Measurements from ENCODE around the gene CARNS1. TPM values are rescaled to one million over a fixed set of nuclear protein-coding genes. Genes with fewer than 3 reads are reported as not detected.
A peak's percentile ranks its signal among the peaks of the same experiment; 100 is the strongest.

The CARNS1 gene
- total RNA-seq, 4 donors from 2014 or later = 0.27 to 4.4 (median 0.43) TPM

DNA sequence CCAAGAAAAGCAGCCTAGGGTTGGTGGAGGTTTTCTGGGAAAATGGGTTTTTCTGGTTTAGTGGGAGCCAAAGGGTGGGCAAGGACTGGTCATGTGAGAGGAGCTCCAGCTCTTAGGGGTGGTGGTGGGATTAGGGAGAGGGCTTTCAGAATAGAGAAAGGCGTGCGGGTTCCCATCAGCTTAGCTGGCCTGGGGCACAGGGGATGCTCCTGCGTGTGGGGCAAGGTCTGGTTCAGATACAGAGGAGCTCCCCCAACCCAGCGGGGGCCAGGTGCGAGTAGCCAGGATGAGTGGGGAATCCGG is 52.9 kb downstream of the CARNS1 start:
- no peaks in the 10 kb centered on the region for H3K36me3 ChIP-seq
- in situ Hi-C loops (cut with MboI; ENCODE audit: low pct_ligation_motif_present in 1 of 4, low pct_unique_long_range_greater_than_20kb in 1 of 4, low sequenced_read_pairs in 3 of 4) = no loop called here
- no peak for TF ChIP-seq POLR2A (IDR thresholded peaks at IDR 0.05)
- no peak for TF ChIP-seq EP300 (IDR thresholded peaks at IDR 0.05; ENCODE audit: low read depth)
- TF ChIP-seq, protein P1, sequence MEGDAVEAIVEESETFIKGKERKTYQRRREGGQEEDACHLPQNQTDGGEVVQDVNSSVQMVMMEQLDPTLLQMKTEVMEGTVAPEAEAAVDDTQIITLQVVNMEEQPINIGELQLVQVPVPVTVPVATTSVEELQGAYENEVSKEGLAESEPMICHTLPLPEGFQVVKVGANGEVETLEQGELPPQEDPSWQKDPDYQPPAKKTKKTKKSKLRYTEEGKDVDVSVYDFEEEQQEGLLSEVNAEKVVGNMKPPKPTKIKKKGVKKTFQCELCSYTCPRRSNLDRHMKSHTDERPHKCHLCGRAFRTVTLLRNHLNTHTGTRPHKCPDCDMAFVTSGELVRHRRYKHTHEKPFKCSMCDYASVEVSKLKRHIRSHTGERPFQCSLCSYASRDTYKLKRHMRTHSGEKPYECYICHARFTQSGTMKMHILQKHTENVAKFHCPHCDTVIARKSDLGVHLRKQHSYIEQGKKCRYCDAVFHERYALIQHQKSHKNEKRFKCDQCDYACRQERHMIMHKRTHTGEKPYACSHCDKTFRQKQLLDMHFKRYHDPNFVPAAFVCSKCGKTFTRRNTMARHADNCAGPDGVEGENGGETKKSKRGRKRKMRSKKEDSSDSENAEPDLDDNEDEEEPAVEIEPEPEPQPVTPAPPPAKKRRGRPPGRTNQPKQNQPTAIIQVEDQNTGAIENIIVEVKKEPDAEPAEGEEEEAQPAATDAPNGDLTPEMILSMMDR (IDR thresholded peaks at IDR 0.05) = no peak
- TF ChIP-seq POLR2AphosphoS5 (IDR thresholded peaks at IDR 0.05) = no peak
- H3K4me3 ChIP-seq = peak overlapping the region; percentile 53 to 82 (median 80)
- intact Hi-C loops (cut with DNase I; ENCODE audit: low total_unique reads) = no loop called here
- no peaks in the 10 kb centered on the region for H3K27me3 ChIP-seq
- 1% methylated on average over 6 of the region's 6 CpGs; no CpG with 5 or more reads in 1 of the 2 donors for WGBS, 2 donors (ENCODE audit: low coverage in 1 of 2)
- no peak for DNase-seq
- H3K9me3 ChIP-seq = no peaks in the 10 kb centered on the region
- H3K27ac ChIP-seq = peak overlapping the region; percentile 86 to 90 (median 90)
- peaks cover 22 to 41% (median 35%) of the 10 kb centered on the region in 4 donors for H3K4me1 ChIP-seq

DNA sequence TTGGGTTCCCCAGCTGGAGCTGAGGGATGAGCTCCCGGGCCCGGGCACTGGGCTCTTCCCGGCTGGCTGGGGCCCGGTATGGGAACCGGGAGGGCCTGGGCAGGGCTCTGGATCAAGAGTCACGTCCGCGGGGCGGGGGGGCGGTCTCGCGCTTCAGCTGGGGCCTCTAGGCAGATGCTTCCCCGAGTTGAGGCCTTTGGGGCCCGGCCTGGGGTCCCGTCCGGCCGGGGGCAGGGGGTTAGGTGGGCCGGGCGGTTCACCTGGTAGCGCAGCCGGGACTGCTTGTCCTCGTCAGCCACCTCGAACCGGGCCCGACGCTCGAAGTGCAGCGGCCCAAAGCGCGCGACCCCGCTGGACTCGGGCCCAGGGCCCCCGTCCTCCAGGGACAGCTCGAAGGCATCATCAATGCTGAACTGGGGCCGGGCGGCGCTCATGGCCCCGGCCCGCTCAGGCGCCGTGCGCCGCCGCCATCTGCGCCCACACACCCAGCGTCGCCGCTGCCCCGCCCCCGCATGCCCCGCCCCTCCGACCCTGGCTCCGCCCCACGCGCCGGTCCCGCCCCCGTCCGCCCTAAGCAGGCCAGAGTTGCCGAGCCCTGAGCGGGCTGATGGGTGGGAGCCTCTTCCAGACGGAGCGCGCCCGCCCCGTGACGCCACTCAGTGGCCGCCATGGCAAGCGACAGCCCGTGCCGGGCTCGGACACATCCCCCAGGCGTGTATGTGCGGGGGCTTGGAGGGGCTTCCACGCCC is 53.5 kb downstream of the CARNS1 start, which contains the start of gene TMEM134:
TSS of gene TMEM134 (minus strand) at position 493 of the 749 bp plus-strand sequence. CDS start at position 434, 59 bp downstream.
- peak within 1 kb of the TSS; percentile 53 to 82 (median 80) for H3K4me3 ChIP-seq
- no peaks in the 10 kb centered on the region for H3K36me3 ChIP-seq
- 1% methylated on average over 25 of the region's 76 CpGs; no CpG with 5 or more reads in 1 of the 2 donors for WGBS, 2 donors (ENCODE audit: low coverage in 1 of 2)
- in situ Hi-C loops (cut with MboI; ENCODE audit: low pct_ligation_motif_present in 1 of 4, low pct_unique_long_range_greater_than_20kb in 1 of 4, low sequenced_read_pairs in 3 of 4) (no loop called here), intact Hi-C loops (cut with DNase I; ENCODE audit: low total_unique reads) (no loop called here)
- TF ChIP-seq POLR2AphosphoS5 (IDR thresholded peaks at IDR 0.05) = peak; percentile 61 to 91 (median 86)
- no peak for TF ChIP-seq EP300 (IDR thresholded peaks at IDR 0.05; ENCODE audit: low read depth)
- TF ChIP-seq, protein P1 (IDR thresholded peaks at IDR 0.05) = peak; percentile 24 to 61 (median 41)
- peak; percentile 88 for TF ChIP-seq POLR2A (IDR thresholded peaks at IDR 0.05)
- H3K27ac ChIP-seq = peak within 1 kb of the TSS; percentile 86 to 90 (median 90)
- DNase-seq = peak; percentile 94
- peaks cover 20 to 37% (median 32%) of the 10 kb centered on the region in 4 donors for H3K4me1 ChIP-seq
- no peaks in the 10 kb centered on the region for H3K27me3 ChIP-seq
- no peaks in the 10 kb centered on the region for H3K9me3 ChIP-seq

DNA sequence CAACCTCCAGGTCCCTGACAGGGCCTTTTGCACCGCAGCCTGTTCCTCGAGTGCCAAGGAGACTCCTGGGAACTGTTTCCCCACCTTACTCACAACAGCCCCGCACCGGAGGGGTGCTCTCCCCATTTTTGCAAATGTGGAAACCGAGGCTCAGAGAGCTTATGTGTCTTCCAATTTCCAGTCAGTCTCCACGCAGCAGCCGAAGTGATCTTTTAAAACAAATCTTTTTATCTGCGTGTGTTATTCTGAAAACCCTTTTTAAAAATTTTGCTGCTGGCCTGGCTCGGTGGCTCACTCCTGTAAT is 54.0 kb downstream of the CARNS1 start:
- Histone ChIP-seq H3K27me3 (no peaks in the 10 kb centered on the region), H3K36me3 (no peaks in the 10 kb centered on the region), H3K9me3 (no peaks in the 10 kb centered on the region), H3K4me3 (peak overlapping the region; percentile 23 to 82 (median 66)), H3K27ac (peak overlapping the region; percentile 86 to 90 (median 90)), H3K4me1 (peaks cover 16 to 32% (median 27%) of the 10 kb centered on the region in 4 donors)
- TF ChIP-seq, protein P1 (IDR thresholded peaks at IDR 0.05) = peak in 1 of 5 experiments; percentile 5
- no peak for TF ChIP-seq EP300 (IDR thresholded peaks at IDR 0.05; ENCODE audit: low read depth)
- WGBS, 2 donors (ENCODE audit: low coverage in 1 of 2) = 8% methylated on average over 8 of the region's 9 CpGs; no CpG with 5 or more reads in 1 of the 2 donors
- DNase-seq = no peak
- intact Hi-C loops (cut with DNase I; ENCODE audit: low total_unique reads) (no loop called here), in situ Hi-C loops (cut with MboI; ENCODE audit: low pct_ligation_motif_present in 1 of 4, low pct_unique_long_range_greater_than_20kb in 1 of 4, low sequenced_read_pairs in 3 of 4) (no loop called here)

DNA sequence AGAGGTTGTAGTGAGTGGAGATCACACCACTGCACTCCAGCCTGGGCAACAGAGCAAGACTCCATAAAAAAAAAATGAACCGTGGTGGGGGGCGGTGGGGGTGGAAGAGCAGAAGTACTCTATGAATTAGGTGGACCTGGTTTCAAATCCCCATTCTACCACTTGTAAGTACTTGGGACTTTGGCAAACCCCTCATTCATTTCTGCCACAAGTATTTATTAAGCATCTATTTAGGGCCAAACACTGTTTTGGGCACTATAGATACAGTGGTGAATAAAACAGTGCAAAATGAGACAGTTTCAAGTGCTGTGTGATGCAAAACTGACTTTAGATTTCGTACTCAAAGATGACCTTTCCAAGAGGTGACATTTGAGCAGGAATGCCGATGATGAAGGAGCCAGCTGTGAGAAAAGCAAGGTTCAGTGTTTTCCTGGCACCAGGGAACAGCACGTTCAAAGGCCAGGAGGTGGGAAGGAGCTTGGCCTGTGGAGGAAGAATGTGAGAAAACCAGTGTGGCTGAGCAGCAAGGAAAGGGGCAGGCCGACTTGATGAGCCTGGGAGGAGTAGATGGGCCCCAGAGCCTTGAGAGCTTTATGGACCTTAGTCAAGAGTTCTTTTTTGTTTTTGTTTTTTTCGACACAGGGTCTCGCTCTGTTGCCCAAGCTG is 55.0 kb downstream of the CARNS1 start:
- no peak overlapping the region for H3K27ac ChIP-seq

More for the DNA sequence above, 55.0 kb downstream of the CARNS1 start:
- H3K27me3 ChIP-seq = no peaks in the 10 kb centered on the region
- no peak for DNase-seq
- intact Hi-C loops (cut with DNase I; ENCODE audit: low total_unique reads) = no loop called here
- no peak for TF ChIP-seq POLR2A (IDR thresholded peaks at IDR 0.05)
- TF ChIP-seq, protein P1 (IDR thresholded peaks at IDR 0.05) = no peak
- TF ChIP-seq EP300 (IDR thresholded peaks at IDR 0.05; ENCODE audit: low read depth) = no peak
- no peak for TF ChIP-seq POLR2AphosphoS5 (IDR thresholded peaks at IDR 0.05)
- H3K4me1 ChIP-seq = peaks cover 9 to 27% (median 20%) of the 10 kb centered on the region in 4 donors
- H3K4me3 ChIP-seq = no peak overlapping the region
- H3K9me3 ChIP-seq = no peaks in the 10 kb centered on the region
- WGBS, 2 donors (ENCODE audit: low coverage in 1 of 2) = 72 to 73% methylated on average over 6 to 8 of the region's 8 CpGs
- H3K36me3 ChIP-seq = no peaks in the 10 kb centered on the region
- in situ Hi-C loops (cut with MboI; ENCODE audit: low pct_ligation_motif_present in 1 of 4, low pct_unique_long_range_greater_than_20kb in 1 of 4, low sequenced_read_pairs in 3 of 4) = no loop called here
